CD14-positive monocyte (primary cell): ENCODE measurements around the gene SIM2. TPM values are rescaled to one million over a fixed set of nuclear protein-coding genes. Genes with fewer than 3 reads are reported as not detected.

Experiments used
- DNase-seq, 3 donors: peaks; one replicate each; pipeline ENCODE4 v3.0.0-alpha.2; 2011 to 2022
- H2AFZ ChIP-seq: 2 replicates; pipeline ENCODE4 v1.6.0; 2012; ENCODE audit warnings: mild to moderate bottlenecking, low read depth, low read length, inconsistent platforms; ENCODE audit not compliant: insufficient read depth, poor library complexity, severe bottlenecking
- H3K27ac ChIP-seq, 2 donors: 1 replicate in 1 of 2; 2 replicates in 1 of 2; pipeline ENCODE4 v1.5.1; 2012 to 2013; ENCODE audit warnings: low read length in 2 of 2, control low read depth in 1 of 2, inconsistent platforms in 1 of 2, low read depth in 1 of 2, mild to moderate bottlenecking in 1 of 2
- H3K27me3 ChIP-seq, 2 donors: one replicate each; pipeline versions ENCODE4 v1.6.0 to v1.6.1; 2011 to 2013; ENCODE audit warnings: low read length in 2 of 2; ENCODE audit not compliant: control insufficient read depth in 2 of 2, insufficient read depth in 2 of 2
- H3K36me3 ChIP-seq, 2 donors: replicated peaks in 1 of 2; 1 replicate in 1 of 2; 2 replicates in 1 of 2; pipeline versions ENCODE4 v1.5.1 to v1.6.1; 2012 to 2013; ENCODE audit warnings: low read length in 2 of 2, control low read depth in 1 of 2, inconsistent platforms in 1 of 2, mild to moderate bottlenecking in 1 of 2; ENCODE audit not compliant: insufficient read depth in 2 of 2, control insufficient read depth in 1 of 2
- H3K4me1 ChIP-seq, 2 donors: 1 replicate in 1 of 2; 2 replicates in 1 of 2; pipeline versions ENCODE4 v1.5.1 to v1.6.1; 2012 to 2013; ENCODE audit warnings: low read length in 2 of 2, control low read depth in 1 of 2, inconsistent platforms in 1 of 2, mild to moderate bottlenecking in 1 of 2, moderate library complexity in 1 of 2; ENCODE audit not compliant: insufficient read depth in 2 of 2, control insufficient read depth in 1 of 2
- H3K4me2 ChIP-seq: replicated peaks from 2 replicates; pipeline ENCODE3; 2012; ENCODE audit warnings: low read length, moderate library complexity, mild to moderate bottlenecking; ENCODE audit not compliant: poor library complexity, severe bottlenecking; ENCODE audit errors: extremely low read depth
- H3K4me3 ChIP-seq, 3 experiments: fragments of 200-600 bp in 1 of 3; sonication (generic) in 1 of 3; replicated peaks in 1 of 3; 1 replicate in 2 of 3; 2 replicates in 1 of 3; pipeline ENCODE4 v1.5.1; 2011 to 2013; ENCODE audit warnings: low read length in 3 of 3, mild to moderate bottlenecking in 3 of 3, control low read depth in 2 of 3, low read depth in 2 of 3, inconsistent platforms in 1 of 3, moderate library complexity in 1 of 3
- H3K79me2 ChIP-seq: 2 replicates; pipeline ENCODE4 v1.6.0; 2012; ENCODE audit warnings: mild to moderate bottlenecking, control low read depth, inconsistent platforms, low read length, moderate library complexity; ENCODE audit not compliant: insufficient read depth
- H3K9ac ChIP-seq: 2 replicates; pipeline ENCODE4 v1.6.0; 2017; ENCODE audit warnings: low read length, mild to moderate bottlenecking; ENCODE audit not compliant: insufficient read depth, poor library complexity, severe bottlenecking
- H3K9me3 ChIP-seq, 2 donors: replicated peaks in 1 of 2; 1 replicate in 1 of 2; 2 replicates in 1 of 2; pipeline versions ENCODE4 v1.5.1 to v1.6.1; 2012 to 2013; ENCODE audit warnings: low read length in 2 of 2, control low read depth in 1 of 2; ENCODE audit not compliant: control insufficient read depth in 1 of 2, insufficient read depth in 1 of 2
- H4K20me1 ChIP-seq: 2 replicates; pipeline ENCODE4 v1.6.0; 2012; ENCODE audit warnings: mild to moderate bottlenecking, low read length, control low read depth, moderate library complexity; ENCODE audit not compliant: insufficient read depth
- H3K27ac Mint-ChIP-seq, 7 donors: one replicate each; pipeline ENCODE4 v1.8.0; 2020; ENCODE audit warnings: mild to moderate bottlenecking in 7 of 7, mixed read lengths in 7 of 7, moderate library complexity in 6 of 7, inconsistent platforms in 2 of 7
- H3K27me3 Mint-ChIP-seq, 3 donors: one replicate each; pipeline ENCODE4 v1.8.0; 2021 to 2022; ENCODE audit warnings: low read depth in 3 of 3, mild to moderate bottlenecking in 3 of 3, mixed read lengths in 3 of 3, moderate library complexity in 3 of 3, inconsistent platforms in 1 of 3
- H3K36me3 Mint-ChIP-seq, 2 donors: one replicate each; pipeline ENCODE4 v1.8.0; 2020; ENCODE audit warnings: mixed read lengths in 2 of 2, inconsistent platforms in 1 of 2, mild to moderate bottlenecking in 1 of 2
- H3K4me1 Mint-ChIP-seq: one replicate; pipeline ENCODE4 v1.8.0; 2020; ENCODE audit warnings: mild to moderate bottlenecking, mixed read lengths
- H3K4me3 Mint-ChIP-seq, 2 donors: one replicate each; pipeline ENCODE4 v1.8.0; 2020; ENCODE audit warnings: mild to moderate bottlenecking in 2 of 2, mixed read lengths in 2 of 2, moderate library complexity in 1 of 2
- H3K9me3 Mint-ChIP-seq, 7 donors: one replicate each; pipeline ENCODE4 v1.8.0; 2020 to 2022; ENCODE audit warnings: mixed read lengths in 7 of 7, mild to moderate bottlenecking in 6 of 7, moderate library complexity in 6 of 7, inconsistent platforms in 2 of 7
- WGBS: methylation state at CpG from one replicate; pipeline ENCODE4 v1.1.5; 2013; ENCODE audit warnings: missing lambda C conversion rate; ENCODE audit not compliant: insufficient coverage; 5-methylcytosine and 5-hydroxymethylcytosine counted together
- intact Hi-C, 2 donors: fragments of 100-400 bp; cut with micrococcal nuclease; formaldehyde crosslinking; loops; one replicate each; pipeline versions ENCODE4 v1.15.0 to v1.15.1; 2023
- polyA plus RNA-seq, 3 donors: library from polyadenylated mRNA; depleted of rRNA in 1 of 3; unstranded in 2 of 3; stranded (reverse) in 1 of 3; fragments of 300-500 nt in 2 of 3; fragments of >200 nt in 1 of 3; fragmentation: Illumina TruSeq in 2 of 3; gene quantifications; 1 replicate in 2 of 3; 2 replicates in 1 of 3; pipeline ENCODE4 v1.2.3, GENCODE V29; 2012 to 2021
- TF ChIP-seq, protein P1 (sequence below): fragments of 200-600 bp; IDR thresholded peaks from one replicate; pipeline ENCODE4 v1.8.0; 2022; ENCODE audit warnings: antibody characterized with exemption, mild to moderate bottlenecking

The SIM2 gene
- polyA plus RNA-seq, 3 donors: not detected

DNA sequence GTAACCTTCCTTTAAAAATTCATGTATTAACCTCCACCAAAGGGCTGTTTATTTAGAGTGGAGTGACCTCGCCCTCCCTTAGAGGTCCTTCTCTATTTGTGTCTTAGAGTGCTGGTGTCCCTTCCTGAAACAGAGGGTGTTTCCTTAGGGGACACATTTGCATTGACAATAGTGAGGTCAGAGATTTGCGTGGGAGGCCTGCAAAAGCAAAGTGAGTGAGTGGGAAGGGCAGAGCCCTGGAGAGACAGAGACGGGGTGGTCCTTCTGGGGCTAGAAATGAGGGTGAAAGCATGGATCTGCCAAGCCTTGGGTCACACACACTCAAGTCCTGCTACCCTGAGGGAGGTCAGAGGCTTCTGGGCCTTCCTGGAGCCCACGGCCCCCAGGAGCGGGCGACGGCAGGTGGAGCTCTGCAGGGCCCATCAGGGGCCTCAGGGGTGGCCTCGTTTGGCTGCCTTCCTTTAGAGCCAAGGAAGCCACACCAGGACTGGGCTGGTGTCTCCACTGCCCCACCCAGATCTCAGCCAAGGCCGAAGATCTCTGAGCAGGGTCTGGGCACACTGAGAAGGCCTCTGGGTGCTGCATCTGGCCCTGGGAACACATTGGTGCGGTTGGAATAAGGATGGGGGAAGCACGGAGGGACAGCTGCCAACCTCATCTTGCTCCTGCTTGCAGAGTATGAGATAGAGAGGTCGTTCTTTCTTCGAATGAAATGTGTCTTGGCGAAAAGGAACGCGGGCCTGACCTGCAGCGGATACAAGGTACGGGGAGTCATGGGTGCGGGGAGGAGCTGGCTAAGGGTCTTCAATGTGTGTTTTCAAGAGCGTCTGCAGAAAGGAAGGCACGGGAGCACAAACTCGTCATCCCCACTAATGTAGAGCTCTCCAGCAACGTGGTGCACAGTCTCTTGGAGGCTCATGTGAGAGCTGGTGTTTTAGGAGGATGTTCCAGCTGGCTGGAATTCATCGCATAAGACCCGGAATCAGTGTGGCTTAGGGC lies 23.8 kb downstream of the SIM2 start:
- no peaks in the 10 kb centered on the region for H3K9me3 ChIP-seq
- no peaks in the 10 kb centered on the region for H3K36me3 Mint-ChIP-seq
- no peaks in the 10 kb centered on the region for H3K79me2 ChIP-seq
- no peak overlapping the region for H3K4me3 Mint-ChIP-seq
- TF ChIP-seq, protein P1, sequence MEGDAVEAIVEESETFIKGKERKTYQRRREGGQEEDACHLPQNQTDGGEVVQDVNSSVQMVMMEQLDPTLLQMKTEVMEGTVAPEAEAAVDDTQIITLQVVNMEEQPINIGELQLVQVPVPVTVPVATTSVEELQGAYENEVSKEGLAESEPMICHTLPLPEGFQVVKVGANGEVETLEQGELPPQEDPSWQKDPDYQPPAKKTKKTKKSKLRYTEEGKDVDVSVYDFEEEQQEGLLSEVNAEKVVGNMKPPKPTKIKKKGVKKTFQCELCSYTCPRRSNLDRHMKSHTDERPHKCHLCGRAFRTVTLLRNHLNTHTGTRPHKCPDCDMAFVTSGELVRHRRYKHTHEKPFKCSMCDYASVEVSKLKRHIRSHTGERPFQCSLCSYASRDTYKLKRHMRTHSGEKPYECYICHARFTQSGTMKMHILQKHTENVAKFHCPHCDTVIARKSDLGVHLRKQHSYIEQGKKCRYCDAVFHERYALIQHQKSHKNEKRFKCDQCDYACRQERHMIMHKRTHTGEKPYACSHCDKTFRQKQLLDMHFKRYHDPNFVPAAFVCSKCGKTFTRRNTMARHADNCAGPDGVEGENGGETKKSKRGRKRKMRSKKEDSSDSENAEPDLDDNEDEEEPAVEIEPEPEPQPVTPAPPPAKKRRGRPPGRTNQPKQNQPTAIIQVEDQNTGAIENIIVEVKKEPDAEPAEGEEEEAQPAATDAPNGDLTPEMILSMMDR: no peak
- H3K4me1 ChIP-seq: no peaks in the 10 kb centered on the region
- no peak overlapping the region for H2AFZ ChIP-seq
- peaks cover 0 to 12% of the 10 kb centered on the region in 2 donors for H3K27me3 ChIP-seq
- H3K9ac ChIP-seq: no peak overlapping the region
- no peaks in the 10 kb centered on the region for H3K4me1 Mint-ChIP-seq
- no peak overlapping the region for H3K4me3 ChIP-seq
- H3K27ac Mint-ChIP-seq: no peak overlapping the region
- H3K36me3 ChIP-seq: no peaks in the 10 kb centered on the region
- H3K4me2 ChIP-seq: no peak overlapping the region
- H3K27me3 Mint-ChIP-seq: peaks cover 13 to 36% (median 15%) of the 10 kb centered on the region in 3 donors
- WGBS: 91% methylated on average over 22 of the region's 25 CpGs
- peaks cover 0 to under 1% (median 0%) of the 10 kb centered on the region in 7 donors for H3K9me3 Mint-ChIP-seq
- intact Hi-C loops: no loop called here
- H3K27ac ChIP-seq: no peak overlapping the region
- DNase-seq: no peak
- H4K20me1 ChIP-seq: no peaks in the 10 kb centered on the region

DNA sequence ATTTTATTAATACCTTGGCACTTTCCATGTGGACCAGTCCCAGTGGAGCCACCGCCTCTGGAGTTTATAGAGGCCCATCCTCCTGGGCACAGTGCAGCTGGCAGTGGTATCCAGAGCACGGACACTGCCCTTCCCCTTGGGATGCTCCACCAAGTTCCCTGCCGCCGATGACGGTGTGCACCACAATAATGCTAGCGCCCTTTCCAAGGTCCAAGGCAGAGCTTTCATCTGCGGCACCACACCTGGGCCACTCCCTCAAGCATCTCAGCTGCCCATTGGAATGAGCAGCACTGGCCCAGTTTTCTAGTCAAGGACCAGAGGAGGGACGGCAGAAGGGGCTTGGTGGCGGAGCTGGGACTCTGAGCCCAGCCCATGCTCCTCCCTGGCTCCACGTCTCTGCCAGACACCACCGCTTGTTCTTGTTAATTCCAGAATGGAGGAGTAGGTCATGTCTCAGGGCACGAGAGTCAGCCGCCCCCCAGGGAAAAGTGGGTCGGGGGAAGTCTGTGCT lies 24.5 kb downstream of the SIM2 start:
- H3K36me3 Mint-ChIP-seq: no peaks in the 10 kb centered on the region

More for the DNA sequence above, 24.5 kb downstream of the SIM2 start:
- Mint-ChIP-seq H3K9me3 (no peaks in the 10 kb centered on the region), H3K4me3 (no peak overlapping the region), H3K27ac (no peak overlapping the region), H3K27me3 (peaks cover 15 to 33% (median 19%) of the 10 kb centered on the region in 3 donors), H3K4me1 (no peaks in the 10 kb centered on the region)
- Histone ChIP-seq H4K20me1 (no peaks in the 10 kb centered on the region), H3K4me2 (no peak overlapping the region), H2AFZ (no peak overlapping the region), H3K27ac (no peak overlapping the region), H3K9ac (no peak overlapping the region), H3K79me2 (no peaks in the 10 kb centered on the region), H3K4me3 (no peak overlapping the region), H3K9me3 (no peaks in the 10 kb centered on the region), H3K36me3 (no peaks in the 10 kb centered on the region), H3K27me3 (peaks cover 0 to 6% of the 10 kb centered on the region in 2 donors), H3K4me1 (no peaks in the 10 kb centered on the region)
- DNase-seq: no peak
- intact Hi-C loops: no loop called here
- TF ChIP-seq, protein P1: no peak
- WGBS: 96% methylated on average over 9 of the region's 14 CpGs
